ACHN (cell line): Measurements from ENCODE around the gene MLC1.

ENCODE experiments used
- DNase-seq: peaks from one replicate; pipeline ENCODE4 v3.0.0-alpha.2; 2015
- in situ Hi-C: cut with HindIII; loops from 2 replicates; pipeline ENCODE4 v1.10.0; 2017; ENCODE audit warnings: low sequenced_read_pairs, low pct_ligation_motif_present, low pct_unique_long_range_greater_than_20kb

MLC1 gene

DNA sequence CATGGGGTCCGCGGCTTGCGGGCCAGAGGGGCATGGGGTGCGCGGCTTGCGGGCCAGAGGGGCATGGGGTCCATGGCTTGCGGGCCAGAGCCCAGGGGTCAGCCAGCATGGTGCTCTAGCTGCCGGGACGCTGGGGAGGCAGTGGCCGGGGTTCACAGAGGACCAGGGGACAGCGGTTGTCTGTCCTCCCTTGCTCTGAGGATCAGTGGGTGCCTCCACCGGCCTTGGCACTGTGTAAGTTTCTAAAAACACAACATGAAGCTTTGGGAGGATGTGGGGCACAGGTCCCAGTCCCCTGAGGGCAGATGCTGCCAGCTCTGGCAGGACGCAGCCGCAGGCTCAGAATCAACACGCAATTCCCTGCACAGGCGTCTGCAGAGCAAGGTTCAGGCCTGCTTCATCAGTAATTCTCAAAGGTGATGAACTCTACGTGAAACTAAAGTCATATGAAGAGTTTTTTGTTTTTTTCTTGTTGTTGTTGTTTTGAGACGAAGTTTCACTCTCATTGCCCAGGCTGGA, 3.0 kb downstream of the MLC1 start:
- no peak for DNase-seq
- in situ Hi-C loops, result no loop called here

GRCh38 chr22:50081426-50082196, 3.6 kb downstream of the MLC1 start:
- in situ Hi-C loops, result no loop called here
- no peak for DNase-seq

DNA sequence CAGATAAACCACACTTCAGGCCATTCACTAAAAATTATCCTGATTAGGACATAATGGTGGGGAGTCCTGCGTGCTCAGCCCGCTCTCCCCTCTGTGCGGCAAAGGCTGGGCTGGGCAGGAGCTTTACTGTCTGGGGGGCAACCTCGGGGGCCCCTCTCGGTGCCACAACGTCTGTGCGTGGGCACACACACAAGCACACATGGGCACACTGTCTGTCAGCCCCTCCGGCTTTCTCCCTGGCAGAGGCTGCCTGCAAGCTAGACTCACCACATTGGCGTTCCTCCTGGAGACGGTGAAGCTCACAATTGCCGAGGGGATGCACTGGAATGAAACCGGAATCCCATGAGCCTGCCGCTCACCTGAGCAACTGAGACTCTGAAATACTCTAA, 5.2 kb downstream of the MLC1 start:
- DNase-seq, result no peak
- in situ Hi-C loops, result no loop called here

- in situ Hi-C loops, result no loop called here
- no peak for DNase-seq
Observed at GRCh38 chr22:50078761-50079160, 6.5 kb downstream of the MLC1 start.

- no peak for DNase-seq
- in situ Hi-C loops, result no loop called here
Observed at GRCh38 chr22:50078246-50078645, 7.0 kb downstream of the MLC1 start.

DNA sequence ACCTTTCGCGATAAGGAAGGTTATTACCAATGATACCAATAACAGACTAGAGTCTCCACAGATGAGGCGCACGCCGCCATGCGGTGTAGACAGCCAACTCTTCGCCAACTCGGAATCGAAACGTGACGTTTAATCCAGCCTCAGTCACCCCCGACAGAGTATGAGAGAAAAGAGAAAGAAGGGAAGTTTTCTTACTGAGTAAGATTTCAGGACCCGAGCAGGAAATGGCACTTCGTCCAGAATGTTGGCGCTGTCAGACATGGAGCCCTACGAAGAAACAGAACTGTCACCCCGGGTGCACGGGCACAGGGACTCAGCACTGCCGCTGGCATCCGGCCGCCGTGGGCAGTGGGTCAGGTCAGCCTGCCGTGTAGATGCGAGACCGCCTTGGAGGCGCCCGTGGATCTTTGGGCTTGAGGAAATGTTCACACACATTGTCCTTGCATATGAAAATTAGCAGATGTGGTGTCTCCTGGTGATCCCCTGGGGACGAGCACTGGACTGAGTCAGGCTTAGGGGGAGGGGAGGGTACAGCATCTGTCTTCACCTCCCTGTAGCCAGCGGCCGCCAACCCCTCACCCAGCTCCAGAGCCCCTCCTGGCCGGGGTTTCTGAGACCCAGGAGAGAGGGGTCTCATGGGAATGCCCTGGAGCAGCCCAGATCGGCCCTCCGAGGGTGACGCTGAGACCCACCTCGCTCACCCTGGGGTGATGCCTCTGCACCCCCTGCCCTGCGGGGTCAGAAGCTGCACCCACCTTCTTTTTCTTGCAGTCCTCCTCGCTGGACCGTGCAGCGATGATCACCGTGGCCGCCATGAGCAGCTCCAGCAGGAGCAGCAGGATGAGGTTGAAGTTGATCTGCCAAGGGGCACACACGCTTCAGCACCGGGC, 8.3 kb downstream of the MLC1 start:
- in situ Hi-C loops, result no loop called here

DNA sequence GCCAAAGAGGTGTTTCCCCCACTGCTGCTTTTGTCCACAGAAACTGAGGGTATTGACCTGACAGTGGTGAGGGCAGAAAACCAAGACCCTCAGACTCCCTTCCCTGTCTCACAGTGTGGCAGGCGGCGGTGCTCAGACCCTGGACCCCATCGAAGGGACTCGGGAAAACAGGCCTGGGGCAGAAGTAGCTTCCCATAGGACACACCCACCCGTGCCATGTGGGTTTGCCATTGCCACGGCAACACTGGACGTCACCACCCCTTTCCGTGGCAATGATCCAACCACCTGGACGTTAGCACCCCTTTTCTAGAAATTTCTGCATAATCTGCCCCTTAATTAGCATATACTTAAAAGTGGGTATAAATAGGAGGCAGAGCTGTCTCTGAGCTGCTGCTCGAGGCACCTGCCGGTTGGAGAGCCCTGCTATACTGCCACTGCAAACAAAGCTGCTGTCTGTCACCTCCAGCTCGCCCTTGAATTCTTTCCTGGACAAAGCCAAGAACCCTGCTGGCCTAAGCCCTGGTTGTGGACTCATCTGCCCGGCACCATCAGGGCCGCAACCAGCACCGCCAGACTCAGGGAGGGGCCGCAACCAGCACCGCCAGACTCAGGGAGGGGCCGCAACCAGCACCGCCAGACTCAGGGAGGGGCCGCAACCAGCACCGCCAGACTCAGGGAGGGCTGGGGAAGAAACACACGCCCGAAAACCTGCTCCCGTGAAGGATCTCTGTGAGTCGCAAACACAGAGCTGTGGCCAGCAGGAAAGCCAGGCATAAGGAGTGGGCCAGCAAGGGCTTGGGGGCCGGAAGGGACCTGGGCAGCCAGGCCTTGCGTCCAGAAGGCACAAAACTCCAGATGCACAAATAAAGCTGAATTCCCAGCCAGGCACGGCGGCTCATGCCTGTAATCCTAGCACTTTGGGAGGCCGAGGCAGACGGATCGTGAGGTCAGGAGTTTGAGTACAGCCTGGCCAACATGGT, 10.4 kb downstream of the MLC1 start:
- in situ Hi-C loops, result no loop called here
- DNase-seq, result no peak

More for the DNA sequence above, 8.3 kb downstream of the MLC1 start:
- DNase-seq, result no peak

DNA sequence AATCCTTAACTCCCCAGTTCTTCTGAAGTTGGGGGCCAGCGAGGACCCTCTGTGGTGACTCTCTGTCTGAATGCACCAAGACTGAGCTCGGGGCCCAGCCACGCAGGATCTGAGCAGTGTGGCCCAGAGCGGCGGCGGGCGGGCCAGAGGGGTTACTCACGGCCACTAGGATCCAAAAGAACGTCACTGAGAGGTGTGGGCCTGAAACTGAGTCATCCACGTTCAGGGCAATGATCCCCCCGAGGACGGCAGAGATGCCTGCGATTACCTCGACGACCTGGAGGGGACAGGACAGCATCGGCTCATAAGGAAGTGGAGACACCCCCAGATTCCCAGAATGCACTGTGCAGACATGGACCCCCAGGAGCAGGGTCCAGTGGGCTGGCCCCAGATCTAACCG, 11.2 kb downstream of the MLC1 start:
- DNase-seq, result no peak
- in situ Hi-C loops, result no loop called here

DNA sequence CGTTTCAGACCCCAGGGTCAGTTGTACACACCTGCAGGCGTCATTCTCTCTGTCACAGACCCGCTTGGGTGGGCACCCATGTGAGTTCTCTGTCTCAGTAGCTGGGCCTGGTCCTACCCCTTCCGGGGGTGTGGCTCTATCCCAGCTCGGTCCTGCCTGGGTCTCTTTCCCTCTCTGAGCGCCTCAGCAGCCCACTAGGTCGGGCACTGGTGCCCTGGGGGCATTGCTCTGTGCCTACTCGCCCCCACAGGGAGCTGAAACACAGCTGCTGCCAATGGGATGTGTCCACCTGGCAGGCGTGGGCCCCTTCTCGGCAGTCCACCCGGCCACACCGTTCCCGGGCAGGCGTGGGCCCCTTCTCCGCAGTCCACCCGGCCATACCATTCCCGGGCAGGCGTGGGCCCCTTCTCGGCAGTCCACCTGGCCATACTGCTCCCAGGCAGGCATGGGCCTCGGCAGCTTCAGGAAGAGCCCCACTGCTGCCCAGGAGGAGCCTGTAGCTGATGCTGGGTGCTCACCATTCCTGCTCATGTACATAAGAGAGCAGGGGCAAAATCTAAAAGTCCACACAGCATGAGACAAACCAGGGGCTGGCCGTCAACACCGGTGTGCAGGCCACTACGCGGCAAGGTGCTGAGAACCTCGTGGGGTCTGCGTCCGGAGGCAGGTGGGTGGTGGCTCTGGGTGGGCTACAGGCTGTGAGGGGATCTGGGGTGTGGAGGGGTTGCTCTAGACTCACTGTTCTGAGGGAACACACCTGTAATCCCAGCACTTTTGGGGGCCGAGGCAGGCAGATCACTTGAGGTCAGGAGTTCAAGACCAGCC, 12.3 kb downstream of the MLC1 start:
- in situ Hi-C loops, result no loop called here
- no peak for DNase-seq

DNA sequence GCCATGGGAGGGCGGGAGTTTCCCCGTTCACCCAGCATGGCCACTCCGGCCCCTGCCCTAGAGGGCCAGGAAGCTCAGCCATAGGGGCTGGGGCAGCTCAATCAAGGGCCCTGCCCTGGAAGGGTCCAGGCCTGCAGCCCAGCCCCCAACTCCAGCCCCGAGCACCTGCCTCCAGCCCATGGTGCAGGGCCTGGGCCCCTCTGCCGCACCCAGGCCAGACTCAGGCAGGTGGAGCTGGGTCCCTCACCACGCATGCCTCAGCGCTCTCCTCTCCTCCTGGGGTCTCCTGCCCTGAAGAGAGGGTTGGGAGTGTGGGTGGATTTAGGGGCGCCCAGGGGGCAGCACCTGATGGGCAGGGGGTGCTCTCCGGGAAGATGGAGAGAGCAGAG, 13.1 kb downstream of the MLC1 start:
- in situ Hi-C loops, result no loop called here
- DNase-seq, result no peak

DNA sequence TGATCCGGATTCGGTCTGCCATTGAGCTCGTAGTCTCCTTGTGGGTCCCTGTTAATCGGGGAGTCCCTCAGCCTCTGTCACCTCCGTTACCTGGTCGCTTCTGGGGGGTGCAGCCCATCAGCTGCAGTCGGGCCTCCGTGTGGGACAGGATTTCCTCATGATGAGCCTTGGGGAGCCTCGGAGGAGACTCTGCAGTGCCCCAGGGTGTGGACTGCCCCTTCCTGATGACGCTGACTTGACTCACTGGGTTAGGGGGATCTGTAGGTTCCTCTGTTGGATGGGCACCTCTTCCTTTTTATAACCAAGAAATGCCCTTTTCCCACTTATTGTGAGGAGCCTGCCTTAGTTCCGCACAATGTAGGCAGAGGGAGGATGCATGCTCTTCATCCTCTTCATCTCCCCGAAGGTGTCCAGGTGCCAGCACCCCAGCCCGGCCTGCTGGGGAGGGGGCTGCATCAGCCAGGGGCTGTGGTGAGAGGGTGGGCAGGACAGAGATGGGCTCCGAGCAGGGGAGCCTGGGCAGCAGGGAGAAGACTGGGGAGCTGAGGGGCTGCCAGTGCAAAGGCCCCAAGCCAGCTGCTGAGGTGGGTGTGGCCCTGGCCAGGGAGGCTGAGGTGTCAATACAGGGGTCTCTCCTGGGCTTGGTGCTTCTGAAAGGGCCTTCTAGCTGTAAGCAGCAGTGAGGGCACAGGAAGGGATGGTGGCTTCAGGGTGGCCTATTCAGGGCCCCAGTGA, 13.6 kb downstream of the MLC1 start:
- in situ Hi-C loops, result no loop called here
- DNase-seq, result no peak

DNA sequence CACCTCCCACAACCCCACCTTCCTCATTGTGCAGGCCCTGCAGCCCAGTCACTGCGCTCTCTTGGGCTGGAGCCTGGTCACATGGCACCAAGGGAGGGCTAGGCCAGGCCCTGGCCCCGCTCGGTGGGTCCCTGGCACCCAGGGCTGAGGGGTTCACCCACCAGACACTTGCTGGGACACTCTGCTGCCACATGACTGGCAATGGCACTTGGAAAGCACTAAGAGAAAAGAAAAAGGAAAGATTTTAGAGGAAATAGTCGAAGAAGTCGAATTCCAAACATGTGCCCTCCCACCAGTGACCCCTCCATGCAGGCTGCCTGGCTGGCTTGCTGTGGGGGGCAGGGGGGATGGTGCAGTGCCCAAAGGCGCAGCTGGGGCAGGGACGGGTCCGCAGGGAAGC, 14.9 kb downstream of the MLC1 start:
- DNase-seq, result no peak
- in situ Hi-C loops, result no loop called here

DNA sequence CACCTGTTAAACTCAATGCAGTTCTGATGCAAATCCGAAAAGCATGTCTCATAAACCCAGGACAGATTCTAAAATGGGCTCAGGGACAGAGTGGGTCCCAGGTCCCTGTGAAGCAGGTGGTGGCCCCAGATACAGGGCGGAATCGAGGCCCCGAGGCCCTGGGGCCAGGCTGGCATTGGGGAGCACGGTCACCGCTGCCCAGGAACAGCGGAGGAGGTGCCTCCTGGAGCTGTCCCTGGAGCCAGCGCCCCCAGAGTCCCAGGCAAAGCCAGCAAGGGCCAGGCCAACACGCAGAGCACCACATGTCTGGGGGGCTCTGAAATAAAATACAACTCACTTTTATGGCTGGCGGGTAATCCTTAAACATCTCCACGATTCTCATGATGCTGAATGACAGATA, 17.1 kb downstream of the MLC1 start:
- in situ Hi-C loops, result no loop called here
- DNase-seq, result no peak

GRCh38 chr22:50067244-50067643, 18.0 kb downstream of the MLC1 start:
- in situ Hi-C loops, result no loop called here
- DNase-seq, result no peak

DNA sequence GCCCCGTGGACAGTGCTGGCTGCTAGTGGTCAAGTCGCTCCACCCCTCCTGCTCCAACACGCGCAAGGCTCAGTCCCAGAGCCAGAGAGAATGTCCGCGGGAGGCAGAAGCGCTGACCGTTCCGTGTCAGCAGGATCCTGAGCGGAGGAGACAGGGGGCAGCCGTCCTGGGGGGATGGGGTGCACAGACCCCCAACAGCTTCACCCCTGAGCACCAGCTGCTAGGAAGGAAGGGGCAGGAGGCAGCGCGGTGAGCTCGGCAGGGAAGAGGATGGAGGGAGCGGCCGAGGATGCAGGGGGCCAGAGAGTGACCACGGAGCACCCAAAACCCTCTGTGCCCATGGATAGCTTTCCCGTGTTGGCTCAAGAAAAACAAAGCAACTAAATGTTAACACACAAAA, 20.8 kb downstream of the MLC1 start:
- in situ Hi-C loops, result no loop called here
- no peak for DNase-seq

DNA sequence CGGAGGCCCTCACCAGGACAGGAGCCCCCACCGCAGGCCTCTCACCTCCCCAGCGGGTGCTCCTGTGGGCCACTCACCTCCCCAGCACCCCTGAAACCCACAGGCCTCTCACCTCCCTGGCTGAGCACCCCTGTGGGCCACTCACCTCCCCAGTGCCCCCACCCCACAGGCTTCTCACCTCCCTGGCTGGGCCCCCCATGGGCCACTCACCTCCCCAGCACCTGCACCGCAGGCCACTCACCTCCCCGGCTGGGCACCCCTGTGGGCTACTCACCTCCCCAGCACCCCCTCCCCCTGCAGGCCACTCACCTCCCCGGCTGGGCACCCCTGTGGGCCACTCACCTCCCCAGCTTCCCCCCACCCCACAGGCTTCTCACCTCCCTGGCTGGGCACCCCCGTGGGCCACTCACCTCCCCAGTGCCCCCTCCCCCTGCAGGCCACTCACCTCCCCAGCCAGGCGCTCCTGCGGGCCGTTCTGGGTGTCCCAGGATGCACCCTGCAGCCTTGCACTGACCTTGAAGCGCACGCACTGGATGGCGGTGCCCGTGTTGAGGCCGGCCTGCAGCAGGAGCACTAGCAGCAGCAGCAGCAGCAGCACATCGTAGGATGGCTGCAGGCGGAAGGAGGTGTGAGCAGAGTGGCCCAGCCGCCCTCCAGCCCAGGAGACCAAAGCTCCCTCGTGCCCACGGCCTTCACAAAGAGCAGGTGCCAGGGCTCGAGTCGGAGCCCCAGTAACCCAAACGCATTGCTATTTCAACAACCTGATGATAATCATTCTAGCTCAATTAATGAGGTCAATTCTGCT, 21.4 kb downstream of the MLC1 start:
- in situ Hi-C loops, result no loop called here
- DNase-seq, result no peak
